Frontal cortex (tissue), 4 donors: ENCODE results near the gene TNFAIP2. TPM values are rescaled to one million over a fixed set of nuclear protein-coding genes. Genes with fewer than 3 reads are reported as not detected.
"Not testable (repeated sequence)": the region's sequence is repeated elsewhere in the genome, so short reads cannot be mapped to it uniquely, and the experiment has no call there.

ENCODE experiments used
- DNase-seq, 2 donors: peaks; one replicate each; pipeline ENCODE4 v3.0.0; 2012; ENCODE audit warnings: low spot score in 2 of 2
- FAIRE-seq: peaks from 2 replicates; lab custom pipeline; 2012; peaks lifted over from hg19 to GRCh38; lab: Jason Lieb, UNC
- total RNA-seq: library from RNA; depleted of rRNA; stranded (reverse); fragments of >200 nt; gene quantifications from one replicate; pipeline ENCODE4 v1.2.3, GENCODE V29; 2014
- donor health status: control.
- donor health status: control.
- donor health status: control.

The TNFAIP2 gene
- total RNA-seq, 1 donor from 2014 or later: 11.8 TPM

- FAIRE-seq (no peak), DNase-seq (no peak)
These were observed 4.4 kb upstream of the TNFAIP2 start for GRCh38 chr14:103118663-103119404.

- DNase-seq, FAIRE-seq: not testable (repeated sequence)
These were observed 3.7 kb upstream of the TNFAIP2 start for GRCh38 chr14:103119527-103119926.

- FAIRE-seq (no peak), DNase-seq (no peak)
These were observed 2.0 kb upstream of the TNFAIP2 start for GRCh38 chr14:103121121-103121845.

GRCh38 chr14:103121846-103122584, 1.2 kb upstream of the TNFAIP2 start:
- FAIRE-seq (no peak), DNase-seq (no peak)

- DNase-seq (no peak), FAIRE-seq (no peak)
These were observed 695 bp upstream of the TNFAIP2 start for GRCh38 chr14:103122585-103122946.

GRCh38 chr14:103123634-103124500, 606 bp downstream of the TNFAIP2 start:
- FAIRE-seq (no peak), DNase-seq (no peak)

- DNase-seq: no peak
- FAIRE-seq: no peak
These were observed 1.3 kb downstream of the TNFAIP2 start for GRCh38 chr14:103124501-103125001.

- DNase-seq (no peak), FAIRE-seq (no peak)
These were observed 2.1 kb downstream of the TNFAIP2 start for GRCh38 chr14:103125098-103126070.

GRCh38 chr14:103126088-103126872, 3.0 kb downstream of the TNFAIP2 start:
- FAIRE-seq: no peak

GRCh38 chr14:103126873-103127304, 3.6 kb downstream of the TNFAIP2 start:
- FAIRE-seq (no peak), DNase-seq (peak; percentile 75 to 78)

More at GRCh38 chr14:103126088-103126872, 3.0 kb downstream of the TNFAIP2 start:
- peak in 1 of 2 donors; percentile 33 for DNase-seq

- FAIRE-seq (no peak), DNase-seq (peak in 1 of 2 donors; percentile 15)
These were observed 4.1 kb downstream of the TNFAIP2 start for GRCh38 chr14:103127356-103127755.

- DNase-seq: no peak
- no peak for FAIRE-seq
These were observed 4.8 kb downstream of the TNFAIP2 start for GRCh38 chr14:103127861-103128598.

GRCh38 chr14:103128631-103129300, 5.5 kb downstream of the TNFAIP2 start:
- no peak for FAIRE-seq

GRCh38 chr14:103129301-103130016, 6.2 kb downstream of the TNFAIP2 start:
- FAIRE-seq (no peak), DNase-seq (peak in 1 of 2 donors; percentile 18)

More at GRCh38 chr14:103128631-103129300, 5.5 kb downstream of the TNFAIP2 start:
- peak in 1 of 2 donors; percentile 49 for DNase-seq

- DNase-seq (no peak), FAIRE-seq (no peak)
These were observed 6.9 kb downstream of the TNFAIP2 start for GRCh38 chr14:103130017-103130764.
